Testis (tissue), 3 donors: ENCODE data around the gene CLCN1. TPM values are rescaled to one million over a fixed set of nuclear protein-coding genes. Genes with fewer than 3 reads are reported as not detected.

Experiments used
- DNase-seq: peaks from one replicate; pipeline ENCODE4 v3.0.0-alpha.2; 2019
- H3K27ac ChIP-seq, 2 donors: fragments of 200-600 bp; sonication (generic); one replicate each; pipeline ENCODE4 v1.5.1; 2019
- H3K27me3 ChIP-seq: fragments of 200-600 bp; sonication (generic); one replicate; pipeline ENCODE4 v1.5.1; 2019
- H3K36me3 ChIP-seq: fragments of 200-600 bp; sonication (generic); one replicate; pipeline ENCODE4 v1.5.1; 2017; ENCODE audit warnings: low read depth; ENCODE audit errors: missing control alignments
- H3K4me1 ChIP-seq: fragments of 200-600 bp; sonication (generic); one replicate; pipeline ENCODE4 v1.5.1; 2019
- H3K4me3 ChIP-seq, 2 donors: fragments of 200-600 bp; sonication (generic); one replicate each; pipeline ENCODE4 v1.5.1; 2017 to 2019
- H3K9me3 ChIP-seq: fragments of 200-600 bp; sonication (generic); one replicate; pipeline ENCODE4 v1.5.1; 2017
- POLR2A ChIP-seq: fragments of 450-650 bp; IDR thresholded peaks from one replicate; pipeline ENCODE4 v1.6.1; 2017; ENCODE audit warnings: antibody characterized with exemption, mild to moderate bottlenecking, moderate library complexity
- WGBS, 2 donors: methylation state at CpG; one replicate each; pipeline ENCODE4 v1.1.5; 2018; 5-methylcytosine and 5-hydroxymethylcytosine counted together
- intact Hi-C: fragments of 100-400 bp; cut with DNase I; formaldehyde crosslinking; loops from one replicate; pipeline ENCODE4 v1.15.1; 2023; ENCODE audit warnings: low total_unique reads
- polyA plus RNA-seq: library from polyadenylated mRNA; stranded (reverse); fragments of 350-450 nt; fragmentation: Illumina TruSeq; extraction: RNeasy Lipid Tissue Mini Kit (QIAGEN cat#74804); gene quantifications from one replicate; pipeline ENCODE4 v1.2.3, GENCODE V29; 2014; ENCODE audit warnings: low read depth, low replicate concordance; ENCODE audit not compliant: insufficient read depth
- total RNA-seq, 2 donors: library from RNA; depleted of rRNA; stranded (reverse); fragments of >200 nt; gene quantifications; one replicate each; pipeline ENCODE4 v1.2.3, GENCODE V29; 2016
- TF ChIP-seq, protein P1 (sequence below), 3 experiments: fragments of 450-650 bp in 2 of 3; fragments of 200-600 bp in 1 of 3; sonication (generic) in 1 of 3; IDR thresholded peaks; one replicate each; pipeline ENCODE4 v1.5.1; 2016 to 2019; ENCODE audit warnings: antibody characterized with exemption in 3 of 3, mild to moderate bottlenecking in 2 of 3, moderate library complexity in 1 of 3

CLCN1 gene
- total and polyA plus RNA-seq, 3 donors from 2014 or later = 1.1 to 2.7 (median 1.4) TPM

DNA sequence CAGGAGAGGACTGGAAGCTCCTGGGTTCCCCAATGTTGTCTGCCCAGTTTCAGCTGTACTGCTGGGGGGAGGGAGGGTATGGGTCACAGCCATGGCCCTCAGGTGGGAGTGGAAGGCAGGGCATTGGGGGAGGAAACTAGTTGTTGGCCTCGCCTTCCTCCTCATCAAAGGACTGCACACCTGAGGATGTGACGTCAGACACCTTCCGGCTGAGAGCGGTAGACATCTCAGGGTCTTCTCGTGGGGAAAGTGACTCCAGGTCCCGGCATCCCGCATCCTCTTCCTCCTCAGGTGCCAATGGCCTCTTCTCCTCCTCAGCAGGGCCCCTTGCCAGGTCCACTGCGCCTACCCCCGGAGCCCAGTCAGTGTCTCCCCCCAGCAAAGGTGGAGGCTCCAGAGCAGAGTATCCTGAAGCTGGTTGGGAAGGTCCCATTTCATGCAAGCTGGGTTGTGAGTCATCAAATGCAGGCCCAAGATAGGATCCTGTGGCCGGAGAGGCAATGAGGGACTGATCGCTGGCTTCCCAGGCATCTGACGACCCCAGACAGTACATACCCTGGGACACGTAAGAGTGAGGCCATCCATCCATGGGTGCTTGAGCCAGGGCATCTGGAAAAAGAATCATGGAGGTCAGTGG is 40.6 kb downstream of the CLCN1 start:
- Histone ChIP-seq H3K36me3 (no peaks in the 10 kb centered on the region), H3K9me3 (no peaks in the 10 kb centered on the region), H3K27me3 (no peaks in the 10 kb centered on the region), H3K4me1 (no peaks in the 10 kb centered on the region), H3K4me3 (no peak overlapping the region), H3K27ac (no peak overlapping the region)
- no peak for TF ChIP-seq POLR2A
- TF ChIP-seq, protein P1, sequence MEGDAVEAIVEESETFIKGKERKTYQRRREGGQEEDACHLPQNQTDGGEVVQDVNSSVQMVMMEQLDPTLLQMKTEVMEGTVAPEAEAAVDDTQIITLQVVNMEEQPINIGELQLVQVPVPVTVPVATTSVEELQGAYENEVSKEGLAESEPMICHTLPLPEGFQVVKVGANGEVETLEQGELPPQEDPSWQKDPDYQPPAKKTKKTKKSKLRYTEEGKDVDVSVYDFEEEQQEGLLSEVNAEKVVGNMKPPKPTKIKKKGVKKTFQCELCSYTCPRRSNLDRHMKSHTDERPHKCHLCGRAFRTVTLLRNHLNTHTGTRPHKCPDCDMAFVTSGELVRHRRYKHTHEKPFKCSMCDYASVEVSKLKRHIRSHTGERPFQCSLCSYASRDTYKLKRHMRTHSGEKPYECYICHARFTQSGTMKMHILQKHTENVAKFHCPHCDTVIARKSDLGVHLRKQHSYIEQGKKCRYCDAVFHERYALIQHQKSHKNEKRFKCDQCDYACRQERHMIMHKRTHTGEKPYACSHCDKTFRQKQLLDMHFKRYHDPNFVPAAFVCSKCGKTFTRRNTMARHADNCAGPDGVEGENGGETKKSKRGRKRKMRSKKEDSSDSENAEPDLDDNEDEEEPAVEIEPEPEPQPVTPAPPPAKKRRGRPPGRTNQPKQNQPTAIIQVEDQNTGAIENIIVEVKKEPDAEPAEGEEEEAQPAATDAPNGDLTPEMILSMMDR (IDR thresholded peaks at IDR 0.05) = no peak
- no peak for DNase-seq
- WGBS, 2 donors = 88 to 99% methylated on average over 13 of the region's 13 CpGs
- intact Hi-C loops = no loop called here

GRCh38 chr7:143358626-143359025 is 42.7 kb downstream of the CLCN1 start:
- H3K27ac ChIP-seq = no peak overlapping the region
- no peaks in the 10 kb centered on the region for H3K36me3 ChIP-seq
- no peak for DNase-seq
- intact Hi-C loops = no loop called here
- peaks cover 5% of the 10 kb centered on the region for H3K4me1 ChIP-seq
- no peaks in the 10 kb centered on the region for H3K9me3 ChIP-seq
- H3K27me3 ChIP-seq = no peaks in the 10 kb centered on the region
- 91 to 93% methylated on average over 12 of the region's 12 CpGs for WGBS, 2 donors
- no peak for TF ChIP-seq POLR2A
- TF ChIP-seq, protein P1 (IDR thresholded peaks at IDR 0.05) = no peak
- H3K4me3 ChIP-seq = no peak overlapping the region

- intact Hi-C loops = no loop called here
- peaks cover 5% of the 10 kb centered on the region for H3K4me1 ChIP-seq
- no peak for TF ChIP-seq POLR2A
- TF ChIP-seq, protein P1 (IDR thresholded peaks at IDR 0.05) = no peak
- no peaks in the 10 kb centered on the region for H3K36me3 ChIP-seq
- H3K27ac ChIP-seq = no peak overlapping the region
- H3K4me3 ChIP-seq = no peak overlapping the region
- 83 to 89% methylated on average over 9 to 11 of the region's 11 CpGs for WGBS, 2 donors
- no peaks in the 10 kb centered on the region for H3K9me3 ChIP-seq
- H3K27me3 ChIP-seq = no peaks in the 10 kb centered on the region
- DNase-seq = no peak
Observed at GRCh38 chr7:143359771-143360353, 44.0 kb downstream of the CLCN1 start.

DNA sequence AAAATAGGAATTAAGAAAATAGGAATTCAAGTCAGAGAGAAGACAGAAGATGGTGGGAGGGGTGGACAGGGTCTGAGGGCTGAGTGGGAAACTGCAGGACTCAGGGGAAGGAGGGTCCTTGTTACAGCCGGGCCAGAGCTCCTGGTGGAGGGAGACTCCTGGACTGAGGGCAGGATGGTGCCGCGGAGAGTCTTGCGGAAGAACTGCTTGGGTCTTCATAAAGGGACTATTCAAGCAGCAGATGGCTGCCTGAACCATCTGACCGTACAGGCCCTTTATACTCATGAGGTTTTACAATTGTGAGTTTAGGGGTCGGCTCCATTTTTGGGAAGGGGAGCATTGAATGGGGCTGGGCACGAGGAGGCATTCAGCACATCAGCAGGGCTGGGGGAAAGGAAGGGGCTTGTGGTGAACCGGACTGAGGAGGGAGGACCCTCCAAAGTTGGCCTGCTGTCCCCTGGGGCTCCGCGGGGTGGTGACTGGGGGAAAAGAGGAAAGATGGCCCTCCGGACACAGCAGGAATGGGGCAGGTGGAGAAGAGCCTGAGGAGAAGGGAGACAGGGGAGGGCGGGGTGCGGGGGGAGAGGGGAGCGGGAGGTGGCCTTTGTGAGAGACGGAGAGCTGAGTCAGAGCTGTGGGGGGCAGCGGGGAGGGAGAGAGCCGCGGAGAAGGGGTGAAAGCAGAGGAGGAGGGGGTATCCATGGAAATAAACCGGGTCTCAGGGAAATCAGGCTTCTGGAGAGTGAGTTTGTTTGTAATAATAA is 45.1 kb downstream of the CLCN1 start:
- Histone ChIP-seq H3K36me3 (no peaks in the 10 kb centered on the region), H3K4me1 (peaks cover 5% of the 10 kb centered on the region), H3K27ac (no peak overlapping the region), H3K27me3 (no peaks in the 10 kb centered on the region), H3K9me3 (no peaks in the 10 kb centered on the region), H3K4me3 (peak overlapping the region in 1 of 2 donors; percentile 57)
- intact Hi-C loops = no loop called here
- WGBS, 2 donors = 24 to 44% methylated on average over 19 of the region's 19 CpGs
- no peak for DNase-seq
- no peak for TF ChIP-seq POLR2A
- TF ChIP-seq, protein P1 (IDR thresholded peaks at IDR 0.05) = no peak
